Mesenchymal stem cell (in vitro differentiated cells and primary cell): Measurements from ENCODE around the gene RTF2.

Experiments
- DNase-seq: peaks from one replicate; pipeline ENCODE4 v3.0.0-alpha.2; 2013
- H2AFZ ChIP-seq: one replicate; pipeline ENCODE4 v1.6.1; 2013; ENCODE audit warnings: low read depth, mild to moderate bottlenecking, control low read depth, inconsistent platforms, low read length, moderate library complexity
- H2AK5ac ChIP-seq: 2 replicates; pipeline ENCODE4 v1.6.1; 2013; ENCODE audit warnings: low read length, moderate library complexity, mild to moderate bottlenecking, inconsistent platforms; ENCODE audit not compliant: severe bottlenecking
- H2BK120ac ChIP-seq: one replicate; pipeline ENCODE4 v1.6.1; 2013; ENCODE audit warnings: low read depth, mild to moderate bottlenecking, inconsistent platforms, low read length, moderate library complexity
- H2BK12ac ChIP-seq, 2 experiments: one replicate each; pipeline ENCODE4 v1.6.1; 2013; ENCODE audit warnings: inconsistent platforms in 2 of 2, low read length in 2 of 2, mild to moderate bottlenecking in 2 of 2, moderate library complexity in 2 of 2, control low read depth in 1 of 2
- H2BK15ac ChIP-seq: one replicate; pipeline ENCODE4 v1.6.1; 2013; ENCODE audit warnings: mild to moderate bottlenecking, low read depth, inconsistent platforms; ENCODE audit not compliant: poor library complexity, severe bottlenecking
- H2BK5ac ChIP-seq: 2 replicates; pipeline ENCODE4 v1.6.1; 2013; ENCODE audit warnings: low read depth, mild to moderate bottlenecking, low read length, control low read depth, inconsistent platforms; ENCODE audit not compliant: poor library complexity, severe bottlenecking
- H3K14ac ChIP-seq, 2 experiments: one replicate each; pipeline ENCODE4 v1.6.1; 2013; ENCODE audit warnings: inconsistent platforms in 2 of 2, low read length in 2 of 2, control low read depth in 1 of 2, mild to moderate bottlenecking in 1 of 2, moderate library complexity in 1 of 2
- H3K18ac ChIP-seq, 2 experiments: one replicate each; pipeline ENCODE4 v1.6.1; 2013; ENCODE audit warnings: inconsistent platforms in 2 of 2, low read length in 2 of 2, control low read depth in 1 of 2, low read depth in 1 of 2, mild to moderate bottlenecking in 1 of 2
- H3K23ac ChIP-seq, 2 experiments: one replicate each; pipeline ENCODE4 v1.6.1; 2013; ENCODE audit warnings: inconsistent platforms in 2 of 2, low read length in 2 of 2, mild to moderate bottlenecking in 2 of 2, moderate library complexity in 2 of 2, control low read depth in 1 of 2
- H3K27ac ChIP-seq: 2 replicates; pipeline ENCODE4 v1.5.1; 2013; ENCODE audit warnings: mild to moderate bottlenecking, moderate library complexity, low read length, control low read depth, inconsistent platforms; ENCODE audit not compliant: poor library complexity, severe bottlenecking
- H3K27me3 ChIP-seq, 2 experiments: 2 replicates each; pipeline versions ENCODE4 v1.6.1 to v1.7.0; 2013; ENCODE audit warnings: low read length in 2 of 2, mild to moderate bottlenecking in 2 of 2, moderate library complexity in 2 of 2, control low read depth in 1 of 2, inconsistent platforms in 1 of 2; ENCODE audit not compliant: control insufficient read depth in 1 of 2, insufficient read depth in 1 of 2
- H3K36me3 ChIP-seq, 2 experiments: 2 replicates each; pipeline versions ENCODE4 v1.6.1 to v1.7.0; 2013; ENCODE audit warnings: low read length in 2 of 2, control low read depth in 1 of 2, inconsistent platforms in 1 of 2, low read depth in 1 of 2, mild to moderate bottlenecking in 1 of 2; ENCODE audit not compliant: insufficient read depth in 2 of 2, control insufficient read depth in 1 of 2
- H3K4ac ChIP-seq, 2 experiments: one replicate each; pipeline ENCODE4 v1.6.1; 2013; ENCODE audit warnings: inconsistent platforms in 2 of 2, low read length in 2 of 2, mild to moderate bottlenecking in 2 of 2, moderate library complexity in 2 of 2, control low read depth in 1 of 2, low read depth in 1 of 2
- H3K4me1 ChIP-seq: 2 replicates; pipeline ENCODE4 v1.6.1; 2013; ENCODE audit warnings: low read depth, low read length, control low read depth; ENCODE audit not compliant: control insufficient read depth, insufficient read depth
- H3K4me2 ChIP-seq: 2 replicates; pipeline ENCODE4 v1.6.1; 2013; ENCODE audit warnings: low read length, mild to moderate bottlenecking, inconsistent platforms; ENCODE audit not compliant: poor library complexity, severe bottlenecking
- H3K4me3 ChIP-seq, 2 experiments: 2 replicates each; pipeline versions ENCODE4 v1.5.1 to v1.7.0; 2013; ENCODE audit warnings: low read length in 2 of 2, mild to moderate bottlenecking in 2 of 2, control low read depth in 1 of 2, low read depth in 1 of 2; ENCODE audit not compliant: insufficient read depth in 1 of 2
- H3K79me1 ChIP-seq: replicated peaks from 2 replicates; pipeline ENCODE4 v1.6.1; 2013; ENCODE audit warnings: mild to moderate bottlenecking, control low read depth, low read length, inconsistent platforms; ENCODE audit not compliant: poor library complexity, severe bottlenecking
- H3K9ac ChIP-seq: 2 replicates; pipeline ENCODE4 v1.7.0; 2013; ENCODE audit warnings: mild to moderate bottlenecking, low read length, moderate library complexity
- H3K9me3 ChIP-seq: 2 replicates; pipeline ENCODE4 v1.7.0; 2013; ENCODE audit warnings: mild to moderate bottlenecking, low read length; ENCODE audit not compliant: control insufficient read depth
- H4K8ac ChIP-seq: one replicate; pipeline ENCODE4 v1.6.1; 2013; ENCODE audit warnings: inconsistent platforms, mild to moderate bottlenecking, low read length, moderate library complexity
- H4K91ac ChIP-seq: one replicate; pipeline ENCODE4 v1.6.1; 2013; ENCODE audit warnings: mild to moderate bottlenecking, low read length, inconsistent platforms
- WGBS: methylation state at CpG from one replicate; pipeline ENCODE4 v1.1.7; 2013; ENCODE audit warnings: mixed read lengths; 5-methylcytosine and 5-hydroxymethylcytosine counted together

Gene RTF2

GRCh38 chr20:56506103-56506502 lies 37.7 kb downstream of the RTF2 start:
- H3K9me3 ChIP-seq, result no peaks in the 10 kb centered on the region
- H2AK5ac ChIP-seq, result no peak overlapping the region
- no peak overlapping the region for H2AFZ ChIP-seq
- H3K4ac ChIP-seq, result no peak overlapping the region
- H3K18ac ChIP-seq, result no peak overlapping the region
- H2BK15ac ChIP-seq, result no peak overlapping the region
- H3K27me3 ChIP-seq, result no peaks in the 10 kb centered on the region
- no peak overlapping the region for H3K9ac ChIP-seq
- no peak overlapping the region for H3K4me2 ChIP-seq
- peaks cover 29% of the 10 kb centered on the region for H3K79me1 ChIP-seq
- H3K27ac ChIP-seq, result no peak overlapping the region
- no peak overlapping the region for H3K14ac ChIP-seq
- WGBS, result 56% methylated on average over 3 of the region's 3 CpGs
- peaks cover 1% of the 10 kb centered on the region for H3K4me1 ChIP-seq
- DNase-seq, result peak; percentile 18
- no peak overlapping the region for H2BK120ac ChIP-seq
- no peak overlapping the region for H4K8ac ChIP-seq
- no peak overlapping the region for H2BK5ac ChIP-seq
- no peak overlapping the region for H4K91ac ChIP-seq
- no peak overlapping the region for H3K23ac ChIP-seq
- H3K4me3 ChIP-seq, result no peak overlapping the region
- H2BK12ac ChIP-seq, result no peak overlapping the region
- peaks cover 13 to 33% of the 10 kb centered on the region in 2 experiments for H3K36me3 ChIP-seq

- Histone ChIP-seq H3K27ac (no peak overlapping the region), H2AK5ac (no peak overlapping the region), H3K18ac (no peak overlapping the region), H3K79me1 (peaks cover 27% of the 10 kb centered on the region), H2AFZ (no peak overlapping the region), H3K4me3 (no peak overlapping the region), H2BK12ac (no peak overlapping the region), H2BK120ac (no peak overlapping the region), H3K14ac (no peak overlapping the region), H3K23ac (no peak overlapping the region), H3K9ac (no peak overlapping the region), H3K4me2 (no peak overlapping the region), H4K91ac (no peak overlapping the region), H2BK5ac (no peak overlapping the region), H3K36me3 (peaks cover 23 to 39% of the 10 kb centered on the region in 2 experiments), H3K27me3 (no peaks in the 10 kb centered on the region), H2BK15ac (no peak overlapping the region), H3K4ac (no peak overlapping the region), H4K8ac (no peak overlapping the region), H3K9me3 (no peaks in the 10 kb centered on the region), H3K4me1 (peaks cover 16% of the 10 kb centered on the region)
- DNase-seq, result no peak
- 95% methylated on average over 10 of the region's 10 CpGs for WGBS
These were observed 43.5 kb downstream of the RTF2 start for GRCh38 chr20:56511926-56512325.

- Histone ChIP-seq H2BK5ac (no peak overlapping the region), H4K8ac (peak overlapping the region; percentile 7), H2AK5ac (no peak overlapping the region), H3K4ac (no peak overlapping the region), H2BK12ac (no peak overlapping the region), H2BK120ac (no peak overlapping the region), H3K4me3 (no peak overlapping the region), H3K9ac (no peak overlapping the region), H3K79me1 (peaks cover 16% of the 10 kb centered on the region), H3K23ac (no peak overlapping the region), H2AFZ (no peak overlapping the region), H3K27ac (peak overlapping the region; percentile 59), H3K4me2 (no peak overlapping the region), H3K4me1 (peaks cover 16% of the 10 kb centered on the region), H3K27me3 (no peaks in the 10 kb centered on the region), H3K9me3 (peaks cover under 1% of the 10 kb centered on the region), H3K18ac (no peak overlapping the region), H4K91ac (no peak overlapping the region), H3K36me3 (peaks cover 33 to 45% of the 10 kb centered on the region in 2 experiments), H3K14ac (no peak overlapping the region), H2BK15ac (no peak overlapping the region)
- 88% methylated on average over 22 of the region's 22 CpGs for WGBS
- DNase-seq, result no peak
These were observed 45.0 kb downstream of the RTF2 start for GRCh38 chr20:56513161-56514150.

- Histone ChIP-seq H3K4me1 (peaks cover 13% of the 10 kb centered on the region), H2BK5ac (no peak overlapping the region), H3K23ac (no peak overlapping the region), H4K8ac (no peak overlapping the region), H2BK12ac (no peak overlapping the region), H3K9ac (peak overlapping the region; percentile 60), H3K27me3 (no peaks in the 10 kb centered on the region), H2BK120ac (no peak overlapping the region), H3K14ac (no peak overlapping the region), H2BK15ac (no peak overlapping the region), H3K4me2 (no peak overlapping the region), H3K9me3 (peaks cover 22% of the 10 kb centered on the region), H3K79me1 (peaks cover 10% of the 10 kb centered on the region), H3K36me3 (peaks cover 53 to 70% of the 10 kb centered on the region in 2 experiments), H3K27ac (no peak overlapping the region), H4K91ac (no peak overlapping the region), H2AFZ (no peak overlapping the region), H3K18ac (no peak overlapping the region), H3K4me3 (no peak overlapping the region), H3K4ac (no peak overlapping the region), H2AK5ac (no peak overlapping the region)
- 95% methylated on average over 5 of the region's 5 CpGs for WGBS
- DNase-seq, result no peak
These were observed 48.2 kb downstream of the RTF2 start for GRCh38 chr20:56516631-56517030.
